OCI-LY3 (cell line): Measurements from ENCODE around the gene TMEM234.

Experiments
- EZH2phosphoT487 ChIP-seq: fragments of 200-600 bp; shearing (Covaris generic); IDR thresholded peaks from 2 replicates; pipeline ENCODE4 v1.6.1; 2018; ENCODE audit warnings: antibody characterized with exemption, mixed run types, low read depth
- TF ChIP-seq, protein P1 (sequence below): fragments of 200-600, 300-600 bp; sonication (generic); IDR thresholded peaks from 2 replicates; pipeline ENCODE4 v1.5.1; 2014; ENCODE audit warnings: antibody characterized with exemption, low read length, low read depth

DNA sequence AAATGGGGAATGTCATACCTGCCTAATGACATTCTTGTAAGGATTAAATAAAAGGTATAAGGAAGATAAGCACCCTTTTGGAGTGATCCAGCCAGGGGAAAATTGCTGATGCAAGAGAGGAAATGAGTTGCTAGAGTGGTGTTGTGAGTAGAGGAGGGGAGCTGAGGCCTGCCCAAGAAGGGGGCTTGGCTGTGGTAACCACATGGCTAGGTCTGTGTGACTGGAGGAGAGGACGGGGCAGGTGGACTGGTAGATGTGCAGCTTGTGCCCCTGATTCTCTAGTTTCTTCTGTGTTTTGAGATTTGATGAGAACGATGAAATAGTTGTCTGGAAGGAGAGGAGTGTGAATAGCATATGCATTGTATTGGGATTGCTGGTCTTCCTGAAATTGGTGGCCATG is 36.1 kb downstream of the TMEM234 start:
- TF ChIP-seq, protein P1, sequence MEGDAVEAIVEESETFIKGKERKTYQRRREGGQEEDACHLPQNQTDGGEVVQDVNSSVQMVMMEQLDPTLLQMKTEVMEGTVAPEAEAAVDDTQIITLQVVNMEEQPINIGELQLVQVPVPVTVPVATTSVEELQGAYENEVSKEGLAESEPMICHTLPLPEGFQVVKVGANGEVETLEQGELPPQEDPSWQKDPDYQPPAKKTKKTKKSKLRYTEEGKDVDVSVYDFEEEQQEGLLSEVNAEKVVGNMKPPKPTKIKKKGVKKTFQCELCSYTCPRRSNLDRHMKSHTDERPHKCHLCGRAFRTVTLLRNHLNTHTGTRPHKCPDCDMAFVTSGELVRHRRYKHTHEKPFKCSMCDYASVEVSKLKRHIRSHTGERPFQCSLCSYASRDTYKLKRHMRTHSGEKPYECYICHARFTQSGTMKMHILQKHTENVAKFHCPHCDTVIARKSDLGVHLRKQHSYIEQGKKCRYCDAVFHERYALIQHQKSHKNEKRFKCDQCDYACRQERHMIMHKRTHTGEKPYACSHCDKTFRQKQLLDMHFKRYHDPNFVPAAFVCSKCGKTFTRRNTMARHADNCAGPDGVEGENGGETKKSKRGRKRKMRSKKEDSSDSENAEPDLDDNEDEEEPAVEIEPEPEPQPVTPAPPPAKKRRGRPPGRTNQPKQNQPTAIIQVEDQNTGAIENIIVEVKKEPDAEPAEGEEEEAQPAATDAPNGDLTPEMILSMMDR, result no peak
- no peak for TF ChIP-seq EZH2phosphoT487
